HG03039 (cell line): ENCODE results near the gene MRM3.
"Not testable (repeated sequence)": the region's sequence is repeated elsewhere in the genome, so short reads cannot be mapped to it uniquely, and the experiment has no call there.

Source experiments
- ATAC-seq: cut with Tn5 transposase; IDR thresholded peaks from one replicate; pipeline ENCODE4 v1.9.1; 2021; ENCODE audit warnings: mild to moderate bottlenecking, moderate library complexity; ENCODE audit not compliant: unreplicated experiment

The MRM3 gene, protein sequence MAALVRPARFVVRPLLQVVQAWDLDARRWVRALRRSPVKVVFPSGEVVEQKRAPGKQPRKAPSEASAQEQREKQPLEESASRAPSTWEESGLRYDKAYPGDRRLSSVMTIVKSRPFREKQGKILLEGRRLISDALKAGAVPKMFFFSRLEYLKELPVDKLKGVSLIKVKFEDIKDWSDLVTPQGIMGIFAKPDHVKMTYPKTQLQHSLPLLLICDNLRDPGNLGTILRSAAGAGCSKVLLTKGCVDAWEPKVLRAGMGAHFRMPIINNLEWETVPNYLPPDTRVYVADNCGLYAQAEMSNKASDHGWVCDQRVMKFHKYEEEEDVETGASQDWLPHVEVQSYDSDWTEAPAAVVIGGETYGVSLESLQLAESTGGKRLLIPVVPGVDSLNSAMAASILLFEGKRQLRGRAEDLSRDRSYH

DNA sequence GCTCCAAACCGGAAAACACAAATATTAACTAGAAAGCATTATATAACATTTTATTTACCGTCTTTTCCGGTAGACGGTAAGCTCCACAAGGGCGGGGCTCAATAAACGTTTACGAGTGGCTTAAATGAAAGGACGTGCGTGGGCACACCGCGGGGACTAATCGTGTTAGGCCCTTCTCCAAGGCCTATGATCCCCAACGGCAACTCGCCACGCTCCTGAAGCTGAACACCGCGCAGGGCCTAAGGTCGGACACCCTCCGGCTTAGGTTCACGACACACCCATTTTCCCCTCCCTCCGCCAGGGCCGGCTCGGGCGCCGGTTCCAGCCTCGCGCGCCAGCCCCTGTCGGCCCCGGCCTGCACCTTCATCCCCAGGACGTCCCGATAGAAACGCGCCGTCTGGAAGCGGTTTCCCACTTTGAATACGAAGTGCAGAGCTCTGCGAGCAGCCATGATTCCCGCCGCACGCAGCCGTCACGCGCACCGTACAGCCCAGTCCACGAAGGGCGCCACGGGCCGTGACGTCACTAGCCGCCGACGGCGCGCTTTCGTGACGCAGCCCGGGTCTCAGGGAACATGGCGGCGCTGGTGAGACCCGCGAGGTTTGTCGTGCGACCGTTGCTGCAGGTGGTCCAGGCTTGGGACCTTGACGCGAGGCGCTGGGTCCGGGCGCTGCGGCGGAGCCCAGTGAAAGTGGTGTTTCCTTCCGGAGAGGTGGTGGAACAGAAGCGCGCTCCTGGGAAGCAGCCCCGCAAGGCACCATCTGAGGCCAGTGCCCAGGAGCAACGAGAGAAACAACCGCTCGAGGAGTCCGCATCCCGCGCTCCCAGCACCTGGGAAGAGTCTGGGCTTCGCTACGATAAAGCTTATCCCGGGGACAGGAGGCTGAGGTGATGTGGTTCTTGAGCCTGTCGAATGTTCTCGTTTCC is at the start of gene MRM3, which contains the start of gene GLOD4:
Gene MRM3, plus strand, starts transcription at position 549 of the 927 bp plus-strand sequence. Its CDS starts 26 bp downstream, at position 575.
Gene GLOD4, minus strand, starts transcription at position 476 of the 927 bp plus-strand sequence. Its CDS starts 25 bp downstream, at position 451.
- peak; percentile 75 for ATAC-seq

DNA sequence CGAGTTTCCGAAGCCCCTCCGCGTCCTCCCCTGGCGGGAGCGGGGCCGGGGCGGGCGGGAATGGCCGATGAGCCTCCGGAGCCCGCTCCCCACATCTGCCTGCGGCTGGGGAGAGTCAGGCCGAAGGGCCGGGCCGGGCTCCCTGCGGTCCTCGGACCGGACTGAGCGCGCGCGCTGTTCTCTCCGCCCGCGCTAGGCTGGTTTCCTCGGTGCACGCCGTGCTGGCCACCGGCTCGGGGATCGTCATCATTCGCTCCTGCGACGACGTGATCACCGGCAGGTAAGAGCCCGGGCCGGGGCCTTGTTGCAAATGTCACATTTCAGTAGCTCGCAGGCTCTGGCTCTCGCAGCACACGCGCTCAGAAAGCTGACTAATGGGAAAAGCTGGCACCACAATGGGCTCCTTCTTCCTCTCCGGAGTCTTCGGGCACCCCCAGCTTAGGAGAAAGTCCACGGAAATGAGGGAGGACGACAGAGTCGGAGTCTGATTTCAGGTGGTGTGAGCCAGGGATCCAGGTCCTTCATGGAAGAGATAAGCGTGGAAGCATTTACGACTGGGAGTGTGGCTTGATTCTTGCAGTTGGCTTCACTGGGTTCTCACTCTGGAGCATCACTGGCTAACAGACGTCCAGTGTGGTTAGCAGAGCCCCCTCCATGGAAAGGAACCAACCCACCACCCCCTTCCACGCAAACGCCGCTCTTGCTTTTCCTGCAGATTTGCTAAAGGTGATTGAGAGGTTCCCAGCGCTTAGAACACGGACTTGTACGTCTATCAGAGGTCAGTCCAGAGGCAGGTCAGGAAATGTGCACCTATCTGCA is 49.0 kb upstream of the MRM3 start:
- no peak for ATAC-seq

DNA sequence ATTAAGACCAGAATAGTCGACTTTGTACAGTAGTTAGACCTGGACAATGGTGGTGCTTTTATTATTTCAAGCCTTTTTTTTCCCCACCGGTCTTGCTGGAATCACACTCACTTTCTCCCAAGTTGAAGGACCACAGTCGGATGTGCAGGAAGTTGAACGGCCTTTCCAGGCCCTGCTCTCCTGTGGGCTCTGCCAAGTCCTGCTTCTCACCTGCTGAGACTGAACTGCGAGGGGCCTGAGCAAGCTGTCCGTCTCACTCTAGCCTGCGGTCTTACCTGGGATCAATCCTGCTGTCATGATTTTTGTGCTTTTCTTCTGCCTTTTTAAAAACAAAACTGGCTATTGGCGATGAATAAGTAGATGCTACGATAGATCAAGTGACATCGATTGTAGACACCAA is 48.4 kb upstream of the MRM3 start:
- ATAC-seq = no peak

DNA sequence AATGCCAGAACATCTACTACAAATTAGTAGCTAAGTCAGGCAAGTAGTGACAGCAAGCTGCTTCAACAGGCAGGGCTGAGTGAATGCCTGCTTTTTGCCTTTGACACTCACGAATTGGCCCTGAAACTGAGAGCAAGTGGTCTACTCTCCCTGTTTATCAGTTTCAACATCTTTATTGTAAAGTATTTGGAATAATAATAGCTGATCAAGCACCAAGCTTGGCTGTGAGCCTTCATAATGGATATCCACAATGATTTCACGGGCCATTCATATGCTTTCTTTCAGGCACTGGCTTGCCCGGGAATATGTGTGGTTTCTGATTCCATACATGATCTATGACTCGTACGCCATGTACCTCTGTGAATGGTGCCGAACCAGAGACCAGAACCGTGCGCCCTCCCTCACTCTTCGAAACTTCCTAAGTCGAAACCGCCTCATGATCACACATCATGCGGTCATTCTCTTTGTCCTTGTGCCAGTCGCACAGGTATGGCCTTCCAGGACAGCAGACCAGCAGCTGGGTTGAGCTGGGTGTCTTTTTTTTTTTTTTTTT is 44.5 kb upstream of the MRM3 start:
- no peak for ATAC-seq

DNA sequence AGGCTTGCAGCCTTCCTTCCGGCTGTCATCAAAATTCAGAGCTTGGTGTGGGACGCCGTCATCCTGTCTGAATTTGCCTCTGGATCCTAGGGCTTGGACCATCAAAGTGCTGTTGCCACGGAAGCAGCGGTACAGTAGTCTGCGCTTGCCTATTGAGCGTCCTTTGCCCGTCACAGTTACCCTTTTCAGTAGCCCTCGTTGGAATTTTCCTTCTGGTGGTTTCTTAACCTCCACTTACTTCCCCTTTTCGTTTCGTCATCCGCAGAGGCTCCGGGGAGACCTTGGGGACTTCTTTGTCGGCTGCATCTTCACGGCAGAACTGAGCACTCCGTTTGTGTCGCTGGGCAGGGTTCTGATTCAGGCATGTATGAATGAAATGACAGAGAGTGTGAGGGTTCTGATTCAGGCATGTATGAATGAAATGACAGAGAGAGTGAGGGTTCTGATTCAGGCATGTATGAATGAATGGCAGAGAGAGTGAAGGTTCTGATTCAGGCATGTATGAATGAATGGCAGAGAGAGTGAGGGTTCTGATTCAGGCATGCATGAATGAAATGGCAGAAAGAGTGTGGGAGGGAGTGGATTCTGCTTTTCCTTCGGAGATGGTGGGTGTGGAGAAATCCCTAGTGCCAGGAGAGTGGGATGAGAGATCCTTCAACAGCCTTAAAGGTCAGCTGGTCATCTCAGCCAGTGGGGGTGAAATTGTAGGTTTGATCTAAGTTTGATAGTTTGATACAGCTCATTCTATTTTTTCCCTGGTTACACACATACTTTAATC is 41.7 kb upstream of the MRM3 start:
- ATAC-seq = no peak

DNA sequence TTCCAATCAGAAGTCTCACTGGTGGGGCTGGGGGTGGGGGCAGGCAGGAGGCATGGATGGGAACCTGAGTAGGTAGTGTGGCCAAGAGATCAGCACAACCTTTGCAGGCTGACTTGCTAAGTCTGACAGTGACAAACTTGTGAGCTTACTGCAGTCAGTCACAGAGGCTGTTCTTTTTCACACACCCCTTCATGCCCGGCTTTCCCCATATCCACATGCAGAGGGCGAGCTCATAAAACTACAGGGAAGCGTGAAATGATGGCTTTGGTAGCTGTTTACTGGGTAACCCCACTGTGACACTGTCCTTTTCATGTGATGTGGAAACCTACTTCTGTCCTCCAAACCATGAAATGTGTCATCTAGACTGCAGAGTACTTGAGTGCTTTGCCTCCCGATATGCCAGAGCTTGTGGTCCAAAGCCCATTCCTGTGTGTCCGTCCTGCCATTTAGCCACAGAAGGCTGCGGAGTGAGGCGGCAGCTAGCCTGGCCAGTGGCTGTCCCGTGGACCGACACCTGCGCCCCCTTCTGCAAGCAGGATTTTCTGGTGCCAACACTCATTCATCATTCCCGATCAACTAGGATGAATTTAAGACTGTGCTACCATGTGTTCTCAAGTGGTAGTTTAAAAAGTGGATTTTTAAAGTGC is 39.9 kb upstream of the MRM3 start:
- ATAC-seq = no peak

DNA sequence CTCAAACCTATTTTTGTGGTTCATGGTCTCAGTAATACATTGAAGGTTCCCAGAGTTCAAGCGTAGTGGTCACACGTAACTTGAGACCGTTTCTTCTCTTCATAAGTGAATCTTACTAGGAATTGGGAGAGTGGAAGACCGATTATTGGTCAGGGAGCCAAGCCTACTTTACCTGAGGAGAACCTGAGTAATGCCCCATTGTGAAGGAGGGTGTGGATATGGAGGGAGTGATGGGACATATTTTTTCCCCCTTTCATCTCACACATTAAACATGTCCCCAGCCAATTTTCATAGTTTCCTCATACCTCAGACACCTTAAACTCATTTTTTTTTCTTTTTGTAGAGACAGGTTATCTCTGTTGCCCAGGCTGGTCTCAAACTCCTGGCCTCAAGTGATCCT is 39.0 kb upstream of the MRM3 start:
- ATAC-seq = no peak

DNA sequence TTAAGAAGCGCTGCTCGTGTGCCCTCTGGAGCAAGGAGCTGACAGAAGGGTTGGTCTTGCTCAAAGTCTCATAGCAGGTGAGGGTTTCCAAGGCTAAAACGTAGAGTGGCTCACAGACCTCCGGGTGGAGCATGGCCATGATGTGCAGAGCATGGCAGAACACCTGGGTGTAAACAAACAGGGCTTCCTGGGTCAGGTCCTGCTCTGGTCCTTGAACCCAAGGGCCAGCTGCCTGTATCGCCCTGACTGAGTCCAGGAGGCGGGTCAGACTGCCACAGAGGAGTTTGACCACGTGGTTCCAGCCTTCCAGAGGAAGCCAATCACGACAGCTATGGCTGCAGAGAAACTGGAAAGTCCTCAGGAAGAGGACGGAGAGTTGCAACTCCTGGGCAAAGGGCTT is 37.2 kb upstream of the MRM3 start:
- ATAC-seq = no peak

DNA sequence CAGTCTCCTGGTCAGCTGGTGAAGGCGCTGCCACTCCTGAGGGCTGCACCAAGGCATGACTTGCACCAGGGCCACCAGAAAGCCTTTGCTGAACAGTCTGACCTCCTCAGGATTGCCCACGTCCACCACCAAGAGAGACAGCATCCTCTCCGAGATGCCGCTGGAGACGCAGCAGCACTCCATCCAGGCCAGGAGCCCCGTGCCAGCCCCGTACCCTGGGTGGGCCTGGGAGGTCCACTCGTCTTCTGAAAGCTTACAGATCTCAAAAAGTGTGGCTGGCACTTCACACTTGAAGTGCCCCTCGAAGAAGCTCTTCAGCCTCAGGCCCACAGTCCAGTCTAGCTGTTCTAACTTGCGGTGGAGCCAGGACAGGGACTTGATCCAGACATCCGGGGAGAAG is 36.7 kb upstream of the MRM3 start:
- ATAC-seq = no peak

DNA sequence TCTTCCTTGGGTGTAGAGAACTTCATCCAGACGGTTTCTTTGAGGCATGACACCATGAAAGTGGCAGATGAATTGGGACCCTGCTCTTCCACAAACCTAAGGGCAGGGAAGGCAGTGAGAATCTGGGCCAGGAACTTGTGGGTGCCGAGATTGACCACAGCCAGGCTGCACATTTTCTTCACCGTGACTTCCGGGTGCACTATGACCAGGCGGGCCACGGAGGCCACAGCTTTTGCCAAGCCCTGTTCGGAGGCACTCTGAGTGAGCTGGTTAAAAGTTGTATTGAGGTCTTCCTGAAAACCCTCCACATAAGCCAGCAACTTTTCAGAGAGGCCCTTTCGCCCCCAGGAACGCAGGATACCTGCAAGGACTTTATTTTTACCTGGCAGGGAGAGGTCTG is 36.0 kb upstream of the MRM3 start:
- ATAC-seq = no peak

DNA sequence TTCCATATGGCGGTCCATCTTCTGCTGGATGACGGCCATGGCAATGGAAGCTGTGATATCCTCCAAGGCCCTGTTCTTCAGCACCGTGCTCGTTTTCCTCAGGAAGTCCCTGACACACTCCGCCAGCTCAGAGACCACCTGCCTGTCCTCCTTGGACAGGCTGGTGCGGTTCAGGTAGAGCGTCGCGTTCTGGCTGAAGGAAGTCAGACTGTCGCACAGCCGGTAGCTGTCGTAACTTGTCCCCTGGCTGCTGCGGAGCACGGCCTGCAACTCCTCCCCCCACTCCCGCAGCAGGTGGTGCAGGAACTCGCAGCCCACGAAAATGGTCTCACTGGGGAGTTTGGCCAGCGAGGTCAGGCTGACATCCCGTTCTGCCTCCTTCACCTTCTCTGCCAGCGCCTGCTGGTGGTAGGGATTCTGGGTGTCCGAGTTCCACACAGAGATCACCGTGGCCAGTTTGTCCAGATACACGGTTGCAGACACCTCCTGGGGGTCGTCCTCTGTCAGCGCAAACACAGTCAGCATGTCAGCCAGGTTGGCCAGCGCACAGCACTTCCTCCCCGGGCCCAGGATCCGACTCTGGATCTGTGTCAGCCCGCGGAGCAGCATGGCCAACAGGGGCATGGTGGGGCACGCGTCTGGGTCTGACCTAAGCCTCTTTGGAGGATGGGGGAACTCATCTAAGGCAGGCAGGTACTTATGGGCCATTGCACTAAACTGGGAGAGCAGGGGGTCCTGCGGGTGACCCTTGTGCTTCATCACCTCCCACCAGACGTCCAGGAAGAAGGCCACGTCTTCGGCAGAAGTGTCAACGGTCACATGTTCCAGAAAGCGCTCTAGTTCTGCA is 35.1 kb upstream of the MRM3 start:
- ATAC-seq = no peak

DNA sequence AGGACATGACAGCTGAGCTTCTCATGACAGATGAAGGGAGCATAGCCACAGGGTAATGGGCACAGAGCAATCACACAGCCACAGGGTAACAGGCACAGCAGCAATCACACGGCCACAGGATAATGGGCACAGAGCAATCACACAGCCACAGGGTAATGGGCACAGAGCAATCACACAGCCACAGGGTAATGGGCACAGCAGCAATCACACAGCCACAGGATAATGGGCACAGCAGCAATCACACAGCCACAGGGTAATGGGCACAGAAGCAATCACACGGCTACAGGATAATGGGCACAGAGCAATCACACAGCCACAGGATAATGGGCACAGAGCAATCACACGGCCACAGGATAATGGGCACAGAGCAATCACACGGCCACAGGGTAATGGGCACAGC is 33.5 kb upstream of the MRM3 start:
- not testable (repeated sequence) for ATAC-seq

DNA sequence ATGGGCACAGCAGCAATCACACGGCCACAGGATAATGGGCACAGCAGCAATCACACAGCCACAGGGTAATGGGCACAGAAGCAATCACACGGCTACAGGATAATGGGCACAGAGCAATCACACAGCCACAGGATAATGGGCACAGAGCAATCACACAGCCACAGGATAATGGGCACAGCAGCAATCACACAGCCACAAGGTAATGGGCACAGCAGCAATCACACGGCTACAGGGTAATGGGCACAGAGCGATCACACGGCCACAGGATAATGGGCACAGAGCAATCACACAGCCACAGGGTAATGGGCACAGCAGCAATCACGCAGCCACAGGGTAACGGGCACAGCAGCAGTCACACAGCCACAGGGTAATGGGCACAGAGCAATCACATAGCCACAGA is 32.8 kb upstream of the MRM3 start:
- ATAC-seq = not testable (repeated sequence)

DNA sequence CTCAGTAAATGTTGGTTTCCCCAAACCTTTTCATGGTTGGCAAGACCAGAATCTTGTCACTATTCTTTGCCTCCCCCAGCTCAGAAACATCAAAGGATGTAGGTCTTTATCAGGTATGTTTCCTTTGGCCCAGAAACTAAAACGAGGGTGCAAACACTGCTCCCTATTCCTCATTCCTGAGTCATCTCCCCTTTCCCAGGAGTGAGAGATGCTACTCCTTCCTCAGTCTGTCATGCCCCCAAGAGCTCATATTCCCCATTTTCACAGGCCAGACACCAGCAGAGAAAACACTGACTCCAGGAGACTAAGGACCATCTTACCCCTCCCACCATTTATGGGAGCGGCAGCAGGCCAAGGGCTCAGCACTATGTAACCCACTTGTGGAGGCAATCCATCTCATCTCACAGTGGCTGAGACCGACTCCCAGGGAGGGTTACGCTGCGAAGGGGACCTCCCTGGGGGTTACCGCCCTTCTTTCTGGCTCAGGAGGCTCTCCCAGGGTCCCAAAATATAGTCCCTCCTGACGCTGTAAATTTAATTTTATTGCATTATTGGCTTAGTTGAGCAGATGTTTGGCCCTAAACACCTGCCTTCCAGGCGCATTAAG is 31.6 kb upstream of the MRM3 start:
- ATAC-seq = no peak

DNA sequence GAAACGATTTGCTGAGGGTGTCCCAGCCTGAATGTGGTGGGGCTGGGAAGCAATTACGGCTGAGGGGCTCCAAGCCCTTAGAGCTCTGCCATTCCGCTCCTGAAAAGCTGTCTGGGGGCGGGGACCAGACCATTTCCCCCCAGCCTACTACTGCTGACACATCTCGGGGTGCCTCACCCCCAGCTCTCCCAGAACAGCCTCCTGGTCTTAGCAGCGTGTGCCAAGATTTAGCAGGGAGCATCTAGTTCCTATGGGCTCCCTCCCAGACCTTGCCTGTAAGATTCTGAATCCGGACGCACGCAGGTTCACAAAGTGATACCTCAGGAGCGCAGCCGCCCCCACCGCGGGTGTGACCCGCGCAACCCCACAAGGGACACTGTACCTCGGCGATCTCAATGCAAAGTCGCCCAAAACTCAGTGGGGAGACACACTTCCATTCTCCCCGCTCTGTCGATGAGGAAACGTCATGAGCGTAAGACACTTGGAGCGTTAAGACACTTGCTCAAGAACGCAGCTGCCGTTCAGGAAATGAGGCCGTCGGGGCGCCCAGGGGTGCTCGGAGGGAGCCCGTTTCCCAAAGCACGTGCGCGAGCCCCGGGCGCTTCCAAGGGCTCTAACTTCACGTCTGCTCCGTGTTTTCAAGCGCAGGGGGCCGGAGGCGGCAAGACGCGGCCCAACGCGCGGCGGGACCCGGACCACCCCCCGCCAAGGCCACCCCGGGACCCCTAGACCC is 30.7 kb upstream of the MRM3 start:
- ATAC-seq = peak; percentile 26

DNA sequence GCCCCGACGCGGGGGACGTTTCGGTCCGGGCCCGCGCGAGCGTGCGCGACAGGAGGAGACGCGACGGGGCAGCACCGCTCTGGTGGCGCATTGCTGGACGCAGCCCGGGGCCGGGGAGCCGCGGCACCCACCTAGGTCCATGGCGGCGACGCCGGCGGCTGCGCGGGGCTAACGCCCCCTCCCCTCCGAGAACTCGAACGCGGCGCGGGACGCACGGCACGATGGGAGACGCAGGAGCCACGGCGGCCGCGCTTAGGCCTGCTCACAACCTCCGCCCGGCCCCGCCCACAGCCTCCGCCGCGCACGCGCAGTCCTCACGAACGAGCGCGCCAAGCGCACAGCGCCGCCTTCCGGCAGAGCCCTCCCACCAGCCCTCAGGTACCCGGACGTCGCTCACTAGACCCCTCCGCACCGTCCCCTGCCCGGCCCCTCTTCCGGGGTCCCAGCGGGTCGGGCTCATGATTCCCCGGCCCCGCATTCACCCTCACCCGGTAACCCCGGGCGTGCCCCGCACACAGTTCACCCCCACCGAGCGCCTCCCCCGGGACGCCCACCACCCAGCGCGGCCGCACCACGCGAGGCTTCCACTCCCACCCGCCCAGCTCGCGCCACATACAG is 30.0 kb upstream of the MRM3 start, which contains the start of gene GEMIN4:
Gene GEMIN4, minus strand, starts transcription at position 263 of the 618 bp plus-strand sequence. Its CDS starts 122 bp downstream, at position 141.
- ATAC-seq = peak; percentile 84
